ENCODE results near the gene CARD8.

The CARD8 gene

DNA sequence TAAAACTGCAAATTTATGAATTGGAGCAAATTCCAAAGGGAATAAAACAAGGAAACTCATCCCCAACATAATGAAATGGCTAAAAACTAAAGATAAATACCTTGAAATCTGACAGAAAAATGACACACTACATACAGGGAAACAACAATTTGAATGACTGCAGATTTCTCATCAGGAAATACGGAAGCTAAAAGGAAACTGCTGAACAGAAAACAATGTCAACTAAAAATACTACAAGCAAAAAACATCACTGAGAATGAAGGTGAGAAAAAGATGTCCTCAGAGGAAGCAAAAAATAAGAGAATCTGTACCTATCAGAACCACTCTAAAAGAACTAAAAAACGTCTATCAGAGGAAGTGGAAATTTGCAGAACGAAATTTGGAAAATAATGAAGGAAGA, 45.7 kb downstream of the CARD8 start:
- no peak overlapping the region for H3K4me3 ChIP-seq (ENCODE audit: low read depth, low read length)

DNA sequence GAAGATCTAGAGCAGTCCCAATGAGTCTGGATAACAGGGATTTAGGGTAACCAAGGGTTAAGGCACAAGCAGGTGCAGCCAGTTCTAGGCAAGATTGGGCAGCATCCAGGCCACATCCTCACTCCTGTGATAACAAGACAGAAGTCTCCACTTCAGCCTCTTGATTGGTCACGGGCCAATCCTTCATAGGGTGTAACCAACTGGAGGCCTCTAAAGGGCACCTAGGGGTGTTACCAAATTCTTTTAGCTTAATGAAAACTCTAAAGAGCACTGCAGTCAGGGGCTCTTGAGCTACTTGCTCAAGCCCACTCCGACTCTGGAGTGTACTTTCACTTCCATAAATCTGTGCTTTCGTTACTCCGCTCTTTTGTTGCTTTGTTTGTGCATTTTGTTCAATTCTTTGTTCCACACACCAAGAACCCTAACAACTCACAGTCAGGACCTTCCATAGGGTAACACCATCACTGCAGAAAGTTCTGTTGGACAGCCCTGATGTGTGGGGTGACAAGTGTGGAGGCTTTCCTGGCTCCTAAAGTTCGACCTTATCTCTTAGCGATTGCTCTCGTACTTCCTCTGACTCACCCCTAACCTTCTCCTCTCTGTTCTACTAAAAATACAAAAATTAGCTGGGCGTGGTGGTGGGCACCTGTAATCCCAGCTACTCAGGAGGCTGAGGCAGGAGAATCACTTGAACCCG, 49.2 kb downstream of the CARD8 start:
- no peak overlapping the region for H3K4me3 ChIP-seq (ENCODE audit: low read depth, low read length)

DNA sequence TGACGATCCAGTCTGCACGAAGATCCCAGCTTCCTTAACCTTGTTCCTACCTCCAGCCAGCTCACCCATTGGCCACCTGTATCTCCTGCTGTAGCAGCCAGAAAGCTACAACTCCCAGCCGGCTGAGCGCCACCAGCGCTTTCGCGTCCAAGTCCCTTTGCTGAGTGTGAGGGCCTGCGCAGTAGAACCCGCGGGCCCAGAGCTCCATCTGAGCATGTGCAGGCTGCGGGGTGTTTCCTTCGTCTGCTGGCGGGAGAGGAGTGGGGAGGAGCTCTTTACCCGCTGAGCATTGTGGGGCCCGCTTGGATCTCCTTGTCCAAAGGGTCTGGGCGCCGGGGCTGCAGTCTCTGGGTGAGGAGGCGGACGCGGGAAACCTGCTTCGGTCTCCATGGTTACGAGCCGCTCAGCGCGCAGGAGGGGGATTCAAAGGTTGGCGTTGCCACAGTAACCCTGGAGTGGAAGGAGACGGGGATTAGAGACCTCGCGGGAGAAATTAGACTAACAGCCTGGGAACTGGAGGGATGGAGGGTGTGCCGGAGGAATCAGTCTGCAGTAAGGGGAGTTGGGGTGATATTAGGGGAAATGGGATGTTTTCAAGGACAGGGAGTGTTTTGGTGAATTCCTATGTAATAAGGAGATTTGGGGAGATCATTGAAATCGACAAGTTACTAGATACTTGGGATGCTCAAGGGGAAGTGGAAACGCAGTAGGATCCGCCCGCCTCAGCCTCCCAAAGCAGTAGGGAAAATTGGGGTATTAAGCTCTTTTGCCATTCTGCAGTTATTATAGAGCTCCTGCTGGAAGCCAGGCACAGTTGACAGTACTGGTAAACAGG, 51.7 kb downstream of the CARD8 start:
- peak overlapping the region; percentile 62 for H3K4me3 ChIP-seq (ENCODE audit: low read depth, low read length)

DNA sequence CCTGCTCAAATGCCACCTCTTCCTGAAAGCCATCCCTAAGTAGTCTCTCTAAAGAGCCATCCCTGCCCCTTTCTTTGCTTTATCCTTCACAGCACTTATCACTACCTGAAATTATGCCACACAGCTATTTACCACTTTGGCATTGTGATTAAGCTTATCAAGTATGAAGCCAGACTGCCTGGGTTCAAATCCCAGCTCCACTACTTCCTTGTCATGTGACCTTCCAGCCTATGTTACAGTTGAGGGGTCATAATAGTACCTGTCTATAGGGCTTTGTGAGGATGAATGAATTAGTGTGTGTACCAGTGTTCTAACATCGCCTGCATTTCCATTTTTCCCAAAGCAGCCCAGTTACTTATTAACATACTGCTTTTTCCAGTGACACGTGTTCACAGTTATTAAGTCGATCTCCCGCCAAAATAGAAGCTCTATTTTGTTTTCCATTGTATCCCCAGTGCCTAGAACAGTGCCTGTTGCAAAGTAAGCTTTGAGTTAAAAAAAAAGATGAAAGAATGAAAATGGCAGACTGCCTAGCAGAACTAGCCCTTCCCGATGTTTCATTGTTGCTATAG, 52.4 kb downstream of the CARD8 start:
- peak overlapping the region; percentile 45 for H3K4me3 ChIP-seq (ENCODE audit: low read depth, low read length)

- H3K4me3 ChIP-seq (ENCODE audit: low read depth, low read length): no peak overlapping the region
These were observed 58.6 kb downstream of the CARD8 start for GRCh38 chr19:48196933-48197665.

GRCh38 chr19:48196321-48196763, 59.4 kb downstream of the CARD8 start:
- H3K4me3 ChIP-seq (ENCODE audit: low read depth, low read length): no peak overlapping the region

- H3K4me3 ChIP-seq (ENCODE audit: low read depth, low read length): no peak overlapping the region
These were observed 60.6 kb downstream of the CARD8 start for GRCh38 chr19:48194844-48195830.

DNA sequence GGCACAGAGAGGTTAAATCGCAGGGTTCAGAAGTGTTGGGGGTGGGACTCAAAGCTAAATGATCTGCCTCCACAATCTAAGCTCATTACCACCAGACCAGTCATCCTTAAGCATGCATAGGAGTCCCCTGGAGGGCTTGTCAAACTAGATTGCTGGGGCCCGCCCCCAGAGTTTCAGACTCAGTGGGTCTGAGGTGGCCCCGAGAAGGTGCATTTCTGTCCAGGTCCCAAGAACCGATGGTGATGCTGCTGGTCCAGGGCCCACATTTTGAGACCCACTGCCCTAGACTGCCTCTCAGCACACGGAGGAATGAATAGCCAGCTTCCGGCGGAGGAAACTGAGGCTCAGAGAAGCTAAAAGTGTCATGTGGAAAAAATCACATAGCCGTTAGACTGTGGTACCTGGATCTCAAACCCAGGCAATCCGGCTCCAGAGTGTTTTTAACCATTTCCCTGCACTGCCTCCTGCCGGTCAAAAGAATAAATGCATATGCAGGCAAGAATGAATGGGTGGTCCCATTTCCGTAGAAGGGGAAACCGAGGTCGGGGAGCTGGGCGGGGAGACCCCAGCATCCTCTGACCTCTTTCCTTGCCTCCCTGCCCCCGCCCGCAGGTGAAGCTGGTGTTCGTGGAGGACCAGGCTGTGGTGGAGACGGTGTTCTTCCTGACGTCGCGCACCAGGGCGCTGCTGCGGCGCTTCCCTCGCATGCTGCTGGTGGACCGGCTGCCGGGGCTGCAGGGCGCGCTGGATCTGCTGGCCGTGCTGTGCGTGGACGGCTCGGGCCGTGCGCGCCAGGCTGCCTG, 61.5 kb downstream of the CARD8 start:
- H3K4me3 ChIP-seq (ENCODE audit: low read depth, low read length): no peak overlapping the region

- no peak overlapping the region for H3K4me3 ChIP-seq (ENCODE audit: low read depth, low read length)
These were observed 63.0 kb downstream of the CARD8 start for GRCh38 chr19:48192750-48193149.

GRCh38 chr19:48190885-48191284, 64.8 kb downstream of the CARD8 start:
- H3K4me3 ChIP-seq (ENCODE audit: low read depth, low read length): no peak overlapping the region

- no peak overlapping the region for H3K4me3 ChIP-seq (ENCODE audit: low read depth, low read length)
These were observed 65.3 kb downstream of the CARD8 start for GRCh38 chr19:48190288-48190884.

DNA sequence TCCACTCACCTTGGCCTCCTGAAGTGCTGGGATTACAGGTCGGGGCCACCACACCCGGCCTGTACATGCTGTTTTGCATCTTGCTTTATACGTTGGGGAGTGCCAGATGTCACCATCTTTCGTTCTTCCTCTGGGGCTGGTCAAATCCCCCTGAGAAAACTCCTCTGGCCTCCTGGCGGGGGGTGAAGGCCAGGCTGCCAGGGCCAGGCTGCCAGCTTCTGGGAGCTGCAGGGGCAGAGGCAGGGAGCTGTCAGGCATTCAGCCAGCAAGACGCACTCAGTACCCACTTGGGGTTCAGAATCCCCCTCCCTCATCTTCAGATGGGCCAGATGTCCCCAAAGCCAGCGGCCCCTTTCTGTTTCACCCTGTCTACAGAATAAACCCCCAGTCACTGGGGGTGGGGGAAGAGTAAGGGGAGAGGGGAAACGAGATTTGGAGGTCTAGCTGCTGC, 69.1 kb downstream of the CARD8 start:
- no peak overlapping the region for H3K4me3 ChIP-seq (ENCODE audit: low read depth, low read length)

- no peak overlapping the region for H3K4me3 ChIP-seq (ENCODE audit: low read depth, low read length)
These were observed 69.7 kb downstream of the CARD8 start for GRCh38 chr19:48186015-48186414.

DNA sequence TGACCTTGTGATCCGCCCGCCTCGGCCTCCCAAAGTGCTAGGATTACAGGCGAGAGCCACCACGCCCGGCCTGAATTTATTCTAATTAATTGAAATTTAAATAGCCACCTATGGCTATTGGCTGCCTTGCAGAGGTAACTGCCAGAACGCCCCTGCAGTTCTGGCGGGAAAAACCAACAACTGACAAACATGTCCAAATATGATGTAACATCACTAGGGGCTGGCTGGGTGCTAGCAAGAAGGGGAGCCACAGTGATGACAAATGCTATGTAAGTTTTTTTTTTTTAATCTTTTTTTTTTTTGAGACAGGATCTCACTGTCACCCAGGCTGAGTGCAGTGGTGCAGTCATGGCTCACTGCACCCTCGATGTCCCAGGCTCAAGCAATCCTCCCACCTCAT, 72.4 kb downstream of the CARD8 start:
- no peak overlapping the region for H3K4me3 ChIP-seq (ENCODE audit: low read depth, low read length)

- no peak overlapping the region for H3K4me3 ChIP-seq (ENCODE audit: low read depth, low read length)
These were observed 73.3 kb downstream of the CARD8 start for GRCh38 chr19:48182434-48182833.

DNA sequence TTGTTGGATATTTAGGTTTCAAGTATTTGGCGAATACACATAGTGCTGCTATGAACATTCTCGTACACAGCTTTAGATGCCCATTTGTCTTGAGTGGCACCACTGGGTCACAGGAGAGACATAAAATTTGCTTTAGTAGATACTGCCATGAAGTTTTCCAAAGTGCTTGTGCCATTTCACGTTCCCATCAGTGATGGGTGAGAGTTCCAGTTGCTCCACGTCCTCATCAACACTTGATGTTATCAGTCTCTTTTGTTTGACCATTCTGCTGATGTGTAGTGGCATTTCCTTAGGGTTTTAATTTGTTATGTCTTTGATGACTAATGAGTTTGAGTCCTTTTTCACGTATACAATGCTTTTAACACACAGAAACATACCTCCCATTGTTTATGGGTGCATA, 74.2 kb downstream of the CARD8 start:
- no peak overlapping the region for H3K4me3 ChIP-seq (ENCODE audit: low read depth, low read length)

DNA sequence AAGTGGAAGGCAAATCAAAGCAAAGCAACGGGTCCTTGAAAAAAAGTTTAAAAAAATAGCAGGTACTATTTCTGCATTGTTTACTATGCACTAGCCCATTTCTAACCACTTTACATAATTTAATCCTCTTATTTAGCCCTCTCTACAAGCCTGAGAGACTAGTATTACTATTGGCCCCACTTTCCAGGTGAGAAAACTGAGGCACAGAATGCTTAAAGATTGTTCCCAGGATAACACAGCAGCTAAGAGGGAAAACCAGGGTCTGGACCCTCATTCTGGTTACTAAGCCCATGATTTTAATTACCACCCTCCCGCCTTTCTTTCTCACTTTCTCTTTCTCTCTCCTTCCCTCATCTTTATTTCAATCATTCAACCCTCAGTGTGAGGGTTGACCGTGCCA, 79.5 kb downstream of the CARD8 start:
- H3K4me3 ChIP-seq (ENCODE audit: low read depth, low read length): no peak overlapping the region

GRCh38 chr19:48175578-48175977, 80.1 kb downstream of the CARD8 start:
- H3K4me3 ChIP-seq (ENCODE audit: low read depth, low read length): no peak overlapping the region
